Endothelial cell of umbilical vein (primary cell): Measurements from ENCODE around the gene CARD10. TPM values are rescaled to one million over a fixed set of nuclear protein-coding genes. Genes with fewer than 3 reads are reported as not detected.

Experiments used
- BruUV-seq: library from RNA; stranded (reverse); fragments of 400-500 nt; replicated peaks from 2 replicates; lab custom pipeline; 2021; lab: Mats Ljungman, UMichigan
- CTCF ChIA-PET: fragments of 300-600, 350-600 bp; sonication (Branson Sonifier 250); formaldehyde crosslinking; loops from one replicate; lab custom pipeline; 2021; ENCODE audit warnings: antibody characterized with exemption, inconsistent platforms; lab: Charles Lee
- POLR2A ChIA-PET: fragments of 300-600, 350-600 bp; sonication (Branson Sonifier 250); formaldehyde crosslinking; loops from one replicate; lab custom pipeline; 2021; ENCODE audit warnings: antibody characterized with exemption, inconsistent platforms; lab: Charles Lee
- DNase-seq: peaks from one replicate; pipeline ENCODE4 v3.0.0-alpha.2; 2011; ENCODE audit warnings: low read depth, low spot score
- FAIRE-seq: peaks from 2 replicates; lab custom pipeline; 2011; peaks lifted over from hg19 to GRCh38; lab: Jason Lieb, UNC
- H2AFZ ChIP-seq: 2 replicates; pipeline ENCODE4 v1.6.0; 2012; ENCODE audit warnings: low read depth, low read length, control low read depth, inconsistent platforms
- H3K27ac ChIP-seq: 2 replicates; pipeline ENCODE4 v1.5.1; 2011; ENCODE audit warnings: low read depth, mild to moderate bottlenecking, control low read depth, low read length, moderate library complexity; ENCODE audit not compliant: insufficient read depth
- H3K27me3 ChIP-seq, 2 experiments: 2 replicates each; pipeline versions ENCODE4 v1.6.0 to v1.6.1; 2011; ENCODE audit warnings: low read length in 2 of 2, mixed read lengths in 1 of 2; ENCODE audit not compliant: control insufficient read depth in 2 of 2, insufficient read depth in 2 of 2
- H3K36me3 ChIP-seq, 2 experiments: 2 replicates in 1 of 2; 3 replicates in 1 of 2; pipeline ENCODE4 v1.5.1; 2011; ENCODE audit warnings: low read length in 2 of 2, mild to moderate bottlenecking in 1 of 2, moderate library complexity in 1 of 2; ENCODE audit not compliant: control insufficient read depth in 2 of 2, insufficient read depth in 2 of 2; ENCODE audit errors: extremely low read depth in 1 of 2
- H3K4me1 ChIP-seq: 3 replicates; pipeline ENCODE4 v1.5.1; 2011; ENCODE audit warnings: mild to moderate bottlenecking, low read length; ENCODE audit not compliant: control insufficient read depth, insufficient read depth; ENCODE audit errors: extremely low read depth
- H3K4me2 ChIP-seq: 2 replicates; pipeline ENCODE4 v1.6.1; 2011; ENCODE audit warnings: low read length, control low read depth, mixed read lengths; ENCODE audit not compliant: insufficient read depth
- H3K4me3 ChIP-seq, 3 experiments: fragments of 200-600 bp in 1 of 3; sonication (generic), shearing (Covaris generic) in 1 of 3; replicated peaks in 1 of 3; 2 replicates each; pipeline ENCODE4 v1.5.1; 2011 to 2016; ENCODE audit warnings: control low read depth in 3 of 3, low read length in 3 of 3, mild to moderate bottlenecking in 2 of 3, inconsistent platforms in 1 of 3, low read depth in 1 of 3, moderate library complexity in 1 of 3; ENCODE audit not compliant: insufficient read depth in 1 of 3
- H3K79me2 ChIP-seq: 2 replicates; pipeline ENCODE4 v1.6.0; 2012; ENCODE audit warnings: low read length, inconsistent platforms; ENCODE audit not compliant: control insufficient read depth, insufficient read depth
- H3K9ac ChIP-seq: replicated peaks from 2 replicates; pipeline ENCODE3; 2011; ENCODE audit warnings: low read length, control low read depth; ENCODE audit not compliant: insufficient read depth; ENCODE audit errors: extremely low read depth
- H3K9me1 ChIP-seq: replicated peaks from 3 replicates; pipeline ENCODE4 v1.6.0; 2011; ENCODE audit warnings: mild to moderate bottlenecking, low read length; ENCODE audit not compliant: control insufficient read depth, insufficient read depth; ENCODE audit errors: extremely low read depth
- H3K9me3 ChIP-seq: replicated peaks from 2 replicates; pipeline ENCODE4 v1.5.1; 2012; ENCODE audit warnings: low read length, inconsistent platforms; ENCODE audit not compliant: control insufficient read depth, insufficient read depth
- H4K20me1 ChIP-seq: replicated peaks from 2 replicates; pipeline ENCODE3; 2011; ENCODE audit warnings: mild to moderate bottlenecking, low read length; ENCODE audit not compliant: control insufficient read depth, insufficient read depth; ENCODE audit errors: extremely low read depth
- CTCF ChIP-seq, 2 donors: IDR thresholded peaks; 1 replicate in 1 of 2; 2 replicates in 1 of 2; pipeline ENCODE4 v1.5.1; 2011; ENCODE audit warnings: low read length in 2 of 2, mild to moderate bottlenecking in 2 of 2, moderate library complexity in 2 of 2, control low read depth in 1 of 2, inconsistent platforms in 1 of 2, low read depth in 1 of 2; ENCODE audit not compliant: insufficient read depth in 1 of 2; ENCODE audit errors: extremely low read depth in 1 of 2
- EZH2 ChIP-seq: IDR thresholded peaks from 2 replicates; pipeline ENCODE4 v1.6.1; 2012; ENCODE audit warnings: borderline replicate concordance, low read depth, mild to moderate bottlenecking, moderate library complexity, low read length, inconsistent platforms; ENCODE audit not compliant: severe bottlenecking
- FOS ChIP-seq: IDR thresholded peaks from 2 replicates; pipeline ENCODE4 v1.6.1; 2011; ENCODE audit warnings: mild to moderate bottlenecking, low read length, moderate library complexity, borderline replicate concordance; ENCODE audit not compliant: insufficient read depth
- GATA2 ChIP-seq: IDR thresholded peaks from 2 replicates; pipeline ENCODE4 v1.7.0; 2011; ENCODE audit warnings: low read depth, mild to moderate bottlenecking, moderate library complexity, mixed read lengths, low read length; ENCODE audit not compliant: insufficient read length, insufficient read depth
- JUN ChIP-seq: IDR thresholded peaks from 2 replicates; pipeline ENCODE4 v1.6.1; 2011; ENCODE audit warnings: borderline replicate concordance, low read depth; ENCODE audit not compliant: insufficient read length, insufficient read depth
- MAX ChIP-seq: IDR thresholded peaks from 2 replicates; pipeline ENCODE4 v1.6.1; 2011; ENCODE audit not compliant: insufficient read depth, insufficient read length
- MYC ChIP-seq: IDR thresholded peaks from one replicate; pipeline ENCODE4 v1.6.1; 2011; ENCODE audit warnings: mild to moderate bottlenecking, low read depth, low read length
- POLR2A ChIP-seq: IDR thresholded peaks from 2 replicates; pipeline ENCODE4 v1.6.1; 2012; ENCODE audit warnings: low read depth, mild to moderate bottlenecking, control low read depth, low read length
- POLR2AphosphoS5 ChIP-seq: IDR thresholded peaks from 2 replicates; pipeline ENCODE4 v1.6.1; 2012; ENCODE audit warnings: low read depth, mild to moderate bottlenecking, control low read depth, low read length, moderate library complexity; ENCODE audit not compliant: insufficient read depth
- dilution Hi-C: fragments of 300-500 bp; cut with MboI; formaldehyde crosslinking; loops from one replicate; pipeline ENCODE4 v1.15.0; 2019; ENCODE audit warnings: low sequenced_read_pairs; ENCODE audit not compliant: extremely low pct_ligation_motif_present
- intact Hi-C: fragments of 100-400 bp; cut with micrococcal nuclease; formaldehyde crosslinking; loops from one replicate; pipeline ENCODE4 v1.10.0; 2022
- polyA plus RNA-seq, 4 experiments: library from polyadenylated mRNA; depleted of rRNA in 3 of 4; stranded (reverse) in 3 of 4; unstranded in 1 of 4; fragments of >200 nt; gene quantifications; 2 replicates each; pipeline versions ENCODE4 v1.2.1 to v1.2.3, GENCODE V29; 2011 to 2012; ENCODE audit warnings: missing spikeins in 1 of 4
- total RNA-seq: library from RNA; stranded (reverse); gene quantifications from 2 replicates; pipeline ENCODE4 v1.2.3, GENCODE V29; 2021

Gene CARD10
- total and polyA plus RNA-seq, 2 donors (not counting 3 experiments of a cell fraction or from before 2014, with no cell fraction given), result 36.1 to 39.5 TPM

- intact Hi-C loops (loop anchor here (2.0 kb wide), 2 partner anchors 34 to 76 kb away; partner anchors contain the start of genes CARD10 and CDC42EP1), dilution Hi-C loops (no loop called here)
- ChIA-PET CTCF (interaction anchor here (0.9 to 2.3 kb wide), 4 partner anchors 12 to 54 kb away, joined by 3 to 21 read pairs (median 5); no protein-coding TSS in a partner anchor), POLR2A (no interaction called here)
- Histone ChIP-seq H3K4me3 (peak overlapping the region; percentile 61 to 90 (median 81)), H3K79me2 (peaks cover 59% of the 10 kb centered on the region), H3K9me1 (no peaks in the 10 kb centered on the region), H2AFZ (no peak overlapping the region), H3K27me3 (no peaks in the 10 kb centered on the region), H4K20me1 (no peaks in the 10 kb centered on the region), H3K9me3 (no peaks in the 10 kb centered on the region), H3K27ac (peak overlapping the region; percentile 83), H3K9ac (peak overlapping the region; percentile 44), H3K4me1 (peaks cover 34% of the 10 kb centered on the region), H3K4me2 (peak overlapping the region; percentile 48), H3K36me3 (peaks cover 0 to 8% of the 10 kb centered on the region in 2 experiments)
- peak; percentile 82 for TF ChIP-seq POLR2A
- TF ChIP-seq EZH2, result no peak
- peak; percentile 90 for TF ChIP-seq MAX
- peak; percentile 98 for TF ChIP-seq POLR2AphosphoS5
- no peak for TF ChIP-seq FOS
- no peak for TF ChIP-seq JUN
- peak; percentile 98 for TF ChIP-seq MYC
- TF ChIP-seq CTCF (IDR thresholded peaks at IDR 0.05; ENCODE audit: extremely low read depth in 1 of 2, insufficient read depth in 1 of 2, low read depth in 1 of 2, low read length in 2 of 2), result no peak
- peak; percentile 97 for TF ChIP-seq GATA2
- TSS peak; percentile 95 for BruUV-seq
- DNase-seq (peak; percentile 88), FAIRE-seq (peak; percentile 100)
Measured at GRCh38 chr22:37484480-37485394, 34.5 kb downstream of the CARD10 start.
